ENCODE measurements around the gene CDYL2. TPM values are rescaled to one million over a fixed set of nuclear protein-coding genes. Genes with fewer than 3 reads are reported as not detected.

The CDYL2 gene
- total and polyA plus RNA-seq, 2 experiments from 2014 or later: 2.1 to 5.2 TPM

GRCh38 chr16:80666378-80667250 lies 137.8 kb downstream of the CDYL2 start:
- Histone ChIP-seq H3K4me2 (ENCODE audit: unreplicated experiment) (no peak overlapping the region), H3K27me3 (replicated peaks; ENCODE audit: insufficient read depth) (no peaks in the 10 kb centered on the region), H3K9me2 (ENCODE audit: insufficient read depth) (no peaks in the 10 kb centered on the region), H3K9ac (no peak overlapping the region), H3K4me1 (ENCODE audit: insufficient read depth) (no peaks in the 10 kb centered on the region), H3K4me3 (no peak overlapping the region), H4K20me1 (ENCODE audit: insufficient read depth) (no peaks in the 10 kb centered on the region), H3K27ac (no peak overlapping the region), H3K36me3 (ENCODE audit: low read depth) (no peaks in the 10 kb centered on the region), H3F3A (ENCODE audit: insufficient read depth) (no peaks in the 10 kb centered on the region), H3K79me2 (ENCODE audit: insufficient read depth) (no peaks in the 10 kb centered on the region), H2AFZ (no peak overlapping the region), H3K9me3 (ENCODE audit: low read depth) (no peaks in the 10 kb centered on the region)
- DNase-seq: no peak
- 73% methylated on average over 15 of the region's 15 CpGs for WGBS, 2 experiments (ENCODE audit: low coverage in 1 of 2, low lambda C conversion rate in 2 of 2, missing lambda C conversion rate in 2 of 2)
- in situ Hi-C loops (cut with MboI): no loop called here
- TF ChIP-seq EZH2phosphoT487 (IDR thresholded peaks at IDR 0.05; ENCODE audit: insufficient read depth, low read depth): no peak
- TF ChIP-seq EZH2 (IDR thresholded peaks at IDR 0.05; ENCODE audit: insufficient read depth, poor library complexity, severe bottlenecking): no peak

DNA sequence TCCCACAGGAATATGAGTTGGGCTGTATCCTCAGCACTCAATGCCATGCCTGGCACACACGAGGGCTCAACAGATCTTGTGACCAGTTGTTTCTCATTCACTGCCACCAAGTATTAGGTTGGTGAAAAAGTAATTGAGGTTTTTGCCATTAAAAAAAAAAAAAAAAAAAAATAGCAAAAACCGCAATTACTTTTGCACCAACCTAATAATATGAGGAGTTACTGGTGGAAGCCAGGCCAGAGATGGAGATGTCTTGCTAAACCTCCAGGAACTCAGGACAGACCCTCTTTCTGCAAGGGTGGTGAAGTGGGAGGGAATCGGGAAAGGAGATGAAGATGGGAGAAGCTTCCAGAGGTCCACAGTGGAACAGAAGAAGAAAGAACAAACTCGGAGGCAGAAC lies 139.0 kb downstream of the CDYL2 start:
- in situ Hi-C loops (cut with MboI): no loop called here

GRCh38 chr16:80664786-80665185 lies 139.6 kb downstream of the CDYL2 start:
- Histone ChIP-seq H3K9me2 (ENCODE audit: insufficient read depth) (no peaks in the 10 kb centered on the region), H3K27ac (no peak overlapping the region), H3K79me2 (ENCODE audit: insufficient read depth) (no peaks in the 10 kb centered on the region), H3K27me3 (replicated peaks; ENCODE audit: insufficient read depth) (no peaks in the 10 kb centered on the region), H3K9me3 (ENCODE audit: low read depth) (no peaks in the 10 kb centered on the region), H4K20me1 (ENCODE audit: insufficient read depth) (no peaks in the 10 kb centered on the region), H3K9ac (no peak overlapping the region), H3F3A (ENCODE audit: insufficient read depth) (no peaks in the 10 kb centered on the region), H3K4me3 (no peak overlapping the region), H3K4me1 (ENCODE audit: insufficient read depth) (no peaks in the 10 kb centered on the region), H3K4me2 (ENCODE audit: unreplicated experiment) (no peak overlapping the region), H2AFZ (no peak overlapping the region), H3K36me3 (ENCODE audit: low read depth) (no peaks in the 10 kb centered on the region)
- WGBS, 2 experiments (ENCODE audit: low coverage in 1 of 2, low lambda C conversion rate in 2 of 2, missing lambda C conversion rate in 2 of 2): 13 to 22% methylated on average over 2 of the region's 2 CpGs
- in situ Hi-C loops (cut with MboI): no loop called here
- no peak for DNase-seq
- no peak for TF ChIP-seq EZH2 (IDR thresholded peaks at IDR 0.05; ENCODE audit: insufficient read depth, poor library complexity, severe bottlenecking)
- no peak for TF ChIP-seq EZH2phosphoT487 (IDR thresholded peaks at IDR 0.05; ENCODE audit: insufficient read depth, low read depth)

More for the DNA sequence above, 139.0 kb downstream of the CDYL2 start:
- no peaks in the 10 kb centered on the region for H3K36me3 ChIP-seq (ENCODE audit: low read depth)
- no peak overlapping the region for H3K4me2 ChIP-seq (ENCODE audit: unreplicated experiment)
- TF ChIP-seq EZH2 (IDR thresholded peaks at IDR 0.05; ENCODE audit: insufficient read depth, poor library complexity, severe bottlenecking) (no peak), EZH2phosphoT487 (IDR thresholded peaks at IDR 0.05; ENCODE audit: insufficient read depth, low read depth) (no peak)
- H3K27me3 ChIP-seq (replicated peaks; ENCODE audit: insufficient read depth): no peaks in the 10 kb centered on the region
- H3K9me2 ChIP-seq (ENCODE audit: insufficient read depth): no peaks in the 10 kb centered on the region
- H2AFZ ChIP-seq: no peak overlapping the region
- H3F3A ChIP-seq (ENCODE audit: insufficient read depth): no peaks in the 10 kb centered on the region
- no peaks in the 10 kb centered on the region for H3K9me3 ChIP-seq (ENCODE audit: low read depth)
- H3K79me2 ChIP-seq (ENCODE audit: insufficient read depth): no peaks in the 10 kb centered on the region
- H3K4me3 ChIP-seq: no peak overlapping the region
- 87 to 88% methylated on average over 4 of the region's 4 CpGs for WGBS, 2 experiments (ENCODE audit: low coverage in 1 of 2, low lambda C conversion rate in 2 of 2, missing lambda C conversion rate in 2 of 2)
- no peaks in the 10 kb centered on the region for H4K20me1 ChIP-seq (ENCODE audit: insufficient read depth)
- no peak overlapping the region for H3K9ac ChIP-seq
- no peak overlapping the region for H3K27ac ChIP-seq
- no peak for DNase-seq
- H3K4me1 ChIP-seq (ENCODE audit: insufficient read depth): no peaks in the 10 kb centered on the region

DNA sequence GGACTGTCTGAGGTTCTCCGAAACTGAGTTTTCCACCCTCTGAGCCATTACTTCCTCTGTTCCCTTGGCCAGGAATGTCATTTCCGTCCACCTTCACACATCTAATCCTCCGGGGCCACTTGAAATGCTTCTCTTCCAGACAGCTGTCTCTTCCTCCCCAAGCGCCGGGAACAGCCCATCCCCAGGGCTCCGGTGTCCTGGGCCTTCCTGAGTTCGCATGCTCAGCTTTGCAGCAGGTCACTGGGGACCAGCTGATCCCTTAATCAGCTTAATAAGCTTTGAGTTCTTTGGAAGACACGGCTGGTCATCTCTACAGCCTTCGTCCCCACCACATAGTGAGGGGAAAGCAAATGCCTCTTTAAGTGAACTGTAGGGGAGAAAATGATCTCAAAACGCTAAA lies 140.2 kb downstream of the CDYL2 start:
- Histone ChIP-seq H3K27ac (no peak overlapping the region), H3K9me2 (ENCODE audit: insufficient read depth) (no peaks in the 10 kb centered on the region), H3K36me3 (ENCODE audit: low read depth) (no peaks in the 10 kb centered on the region), H3K27me3 (replicated peaks; ENCODE audit: insufficient read depth) (no peaks in the 10 kb centered on the region), H4K20me1 (ENCODE audit: insufficient read depth) (no peaks in the 10 kb centered on the region), H3F3A (ENCODE audit: insufficient read depth) (no peaks in the 10 kb centered on the region), H3K79me2 (ENCODE audit: insufficient read depth) (no peaks in the 10 kb centered on the region), H2AFZ (no peak overlapping the region), H3K4me2 (ENCODE audit: unreplicated experiment) (no peak overlapping the region), H3K9ac (no peak overlapping the region), H3K9me3 (ENCODE audit: low read depth) (no peaks in the 10 kb centered on the region), H3K4me3 (no peak overlapping the region), H3K4me1 (ENCODE audit: insufficient read depth) (no peaks in the 10 kb centered on the region)
- TF ChIP-seq EZH2 (IDR thresholded peaks at IDR 0.05; ENCODE audit: insufficient read depth, poor library complexity, severe bottlenecking): no peak
- no peak for TF ChIP-seq EZH2phosphoT487 (IDR thresholded peaks at IDR 0.05; ENCODE audit: insufficient read depth, low read depth)
- DNase-seq: no peak
- in situ Hi-C loops (cut with MboI): no loop called here
- 95% methylated on average over 10 of the region's 10 CpGs for WGBS, 2 experiments (ENCODE audit: low coverage in 1 of 2, low lambda C conversion rate in 2 of 2, missing lambda C conversion rate in 2 of 2)
